GM19193 (cell line): Measurements from ENCODE around the gene OR1S1.

Experiments used
- POLR2A ChIP-seq: IDR thresholded peaks from 4 replicates; pipeline ENCODE4 v1.6.1; 2011; ENCODE audit not compliant: insufficient read depth, insufficient read length; ENCODE audit errors: extremely low read depth

The OR1S1 gene

DNA sequence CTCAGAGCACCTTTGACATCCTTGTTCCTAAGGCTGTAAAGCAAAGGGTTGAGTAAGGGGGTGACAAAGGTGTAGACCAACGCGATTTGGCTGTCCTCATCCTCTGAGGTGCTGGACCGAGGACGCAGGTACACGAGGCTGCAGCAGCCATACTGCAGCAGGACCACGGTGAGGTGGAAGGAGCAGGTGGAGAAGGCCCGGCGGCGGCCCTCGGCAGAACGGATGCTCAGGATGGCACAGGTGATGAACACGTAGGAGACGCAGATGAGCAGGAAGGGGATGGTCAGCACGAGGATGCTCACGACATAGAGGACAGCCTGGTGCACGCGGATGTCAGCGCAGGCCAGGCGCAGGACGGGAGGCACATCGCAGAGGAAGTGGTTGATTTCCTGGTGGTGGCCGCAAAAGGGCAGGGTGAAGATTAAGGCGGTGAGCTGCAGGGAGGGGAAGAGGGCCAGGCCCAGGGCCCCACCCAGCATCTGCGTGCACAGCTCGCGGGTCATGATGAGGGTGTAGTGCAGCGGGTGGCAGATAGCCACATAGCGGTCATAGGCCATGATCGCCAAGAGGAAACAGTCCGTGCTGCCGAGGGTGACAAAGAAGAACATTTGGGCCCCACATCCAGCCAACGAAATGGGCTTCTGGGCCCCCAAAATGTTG lies 15.6 kb downstream of the OR1S1 start:
- TF ChIP-seq POLR2A: no peak

DNA sequence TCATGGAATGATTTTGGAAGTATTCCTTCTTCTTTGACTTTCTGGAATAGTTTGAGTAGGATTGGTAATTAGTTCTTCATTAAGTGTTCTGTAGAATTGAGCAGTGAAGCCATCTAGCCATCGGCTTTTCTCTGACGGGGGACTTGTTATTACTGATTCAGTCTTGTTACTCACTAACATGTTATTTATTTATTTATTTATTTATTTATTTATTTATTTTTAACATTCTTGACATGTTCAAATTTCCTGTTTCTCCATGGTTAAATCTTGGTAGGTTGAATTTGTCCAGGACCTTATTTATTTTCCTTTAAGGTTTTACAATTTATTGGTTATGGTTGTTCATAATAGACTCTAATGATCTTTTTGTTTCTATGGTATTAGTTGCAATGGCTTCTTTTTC lies 31.4 kb downstream of the OR1S1 start:
- no peak for TF ChIP-seq POLR2A

DNA sequence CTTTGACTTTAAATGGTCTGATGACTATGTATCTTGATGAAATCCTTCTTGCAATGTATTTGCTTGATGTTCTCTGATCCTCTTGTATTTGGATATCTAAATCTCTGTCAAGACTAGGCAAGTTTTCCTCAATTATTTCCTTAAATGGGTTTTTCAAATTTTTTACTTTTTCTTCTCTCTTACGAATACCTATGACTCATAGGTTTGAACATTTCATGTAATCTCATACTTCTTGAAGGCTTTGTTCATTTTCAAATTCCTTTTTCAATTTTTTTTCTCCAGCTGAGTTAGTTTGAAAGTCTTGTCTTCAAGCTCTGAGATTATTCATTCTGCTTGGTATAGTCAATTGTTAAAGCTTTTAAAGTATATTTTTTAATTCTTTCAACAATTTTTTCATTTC lies 42.4 kb downstream of the OR1S1 start:
- no peak for TF ChIP-seq POLR2A

DNA sequence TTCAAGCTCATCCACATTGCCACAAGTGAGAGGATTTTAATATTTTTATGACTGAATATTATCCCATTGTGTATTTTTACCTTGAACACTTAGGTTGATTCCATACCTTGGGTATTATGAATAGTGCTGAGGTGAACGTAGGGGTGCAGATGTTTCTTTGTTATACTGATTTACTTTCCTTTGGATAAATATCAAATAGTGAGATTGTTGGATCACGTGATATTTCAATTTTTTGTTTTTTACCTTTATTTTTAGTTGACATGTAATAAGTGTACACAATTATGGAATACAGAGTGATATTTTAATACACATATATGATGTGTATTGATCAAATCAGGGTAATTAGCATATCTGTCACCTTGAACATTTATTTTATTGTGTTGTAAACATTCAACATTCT lies 47.5 kb downstream of the OR1S1 start:
- TF ChIP-seq POLR2A: no peak
